Smooth muscle cell (in vitro differentiated cells): Measurements from ENCODE around the gene DECR2. TPM values are rescaled to one million over a fixed set of nuclear protein-coding genes. Genes with fewer than 3 reads are reported as not detected.

ENCODE experiments used
- DNase-seq: peaks from one replicate; lab custom pipeline; 2025; ENCODE audit not compliant: unreplicated experiment; lab: John Stamatoyannopoulos, UW
- H2AFZ ChIP-seq: fragments of 200-600 bp; sonication (generic); 2 replicates; pipeline ENCODE4 v1.6.0; 2016; ENCODE audit warnings: antibody characterized with exemption, low read depth, mild to moderate bottlenecking
- H3F3A ChIP-seq: fragments of 200-600 bp; sonication (generic); 2 replicates; pipeline ENCODE4 v1.6.0; 2017; ENCODE audit warnings: antibody characterized with exemption, low read depth
- H3K27ac ChIP-seq: fragments of 200-600 bp; sonication (generic); 2 replicates; pipeline ENCODE4 v1.5.1; 2016; ENCODE audit warnings: low read depth, mild to moderate bottlenecking
- H3K27me3 ChIP-seq: fragments of 200-600 bp; sonication (generic); 2 replicates; pipeline ENCODE4 v1.6.1; 2016; ENCODE audit warnings: low read depth, mild to moderate bottlenecking
- H3K36me3 ChIP-seq: fragments of 200-600 bp; sonication (generic); 2 replicates; pipeline ENCODE4 v1.5.1; 2016; ENCODE audit warnings: low read depth
- H3K4me1 ChIP-seq: fragments of 200-600 bp; sonication (generic); 2 replicates; pipeline ENCODE4 v1.5.1; 2016; ENCODE audit warnings: low read depth
- H3K4me2 ChIP-seq: fragments of 200-600 bp; sonication (generic); 2 replicates; pipeline ENCODE4 v1.6.0; 2016; ENCODE audit warnings: mild to moderate bottlenecking
- H3K4me3 ChIP-seq: fragments of 200-600 bp; sonication (generic); 2 replicates; pipeline ENCODE4 v1.5.1; 2016; ENCODE audit warnings: mild to moderate bottlenecking
- H3K79me2 ChIP-seq: fragments of 200-600 bp; sonication (generic); 2 replicates; pipeline ENCODE4 v1.6.0; 2016; ENCODE audit warnings: low read depth, mild to moderate bottlenecking
- H3K9ac ChIP-seq: fragments of 200-600 bp; sonication (generic); 2 replicates; pipeline ENCODE4 v1.6.0; 2016; ENCODE audit warnings: low read depth
- H3K9me3 ChIP-seq: fragments of 200-600 bp; sonication (generic); replicated peaks from 2 replicates; pipeline ENCODE4 v1.5.1; 2016; ENCODE audit warnings: low read depth
- H4K20me1 ChIP-seq: fragments of 200-600 bp; sonication (generic); 2 replicates; pipeline ENCODE4 v1.6.0; 2016; ENCODE audit warnings: low read depth
- CTCF ChIP-seq: fragments of 200-600 bp; sonication (generic); IDR thresholded peaks from 2 replicates; pipeline ENCODE4 v1.5.1; 2017; ENCODE audit warnings: borderline replicate concordance, mild to moderate bottlenecking, antibody characterized with exemption; ENCODE audit not compliant: insufficient read depth, poor library complexity, severe bottlenecking
- WGBS: methylation state at CpG from one replicate; pipeline ENCODE4 v1.1.7; 2016; ENCODE audit warnings: low lambda C conversion rate; 5-methylcytosine and 5-hydroxymethylcytosine counted together
- polyA plus RNA-seq: library from polyadenylated mRNA; unstranded; fragments of >200 nt; fragmentation: Nextera tagmentation; extraction: Ambion mirVana; gene quantifications from 2 replicates; pipeline ENCODE4 v1.2.1, GENCODE V29; 2016
- total RNA-seq: library from RNA; depleted of rRNA; stranded (reverse); fragments of >200 nt; gene quantifications from 2 replicates; pipeline ENCODE4 v1.2.3, GENCODE V29; 2014

The DECR2 gene
- total and polyA plus RNA-seq, 2 experiments from 2014 or later: 15.4 to 18.2 TPM

DNA sequence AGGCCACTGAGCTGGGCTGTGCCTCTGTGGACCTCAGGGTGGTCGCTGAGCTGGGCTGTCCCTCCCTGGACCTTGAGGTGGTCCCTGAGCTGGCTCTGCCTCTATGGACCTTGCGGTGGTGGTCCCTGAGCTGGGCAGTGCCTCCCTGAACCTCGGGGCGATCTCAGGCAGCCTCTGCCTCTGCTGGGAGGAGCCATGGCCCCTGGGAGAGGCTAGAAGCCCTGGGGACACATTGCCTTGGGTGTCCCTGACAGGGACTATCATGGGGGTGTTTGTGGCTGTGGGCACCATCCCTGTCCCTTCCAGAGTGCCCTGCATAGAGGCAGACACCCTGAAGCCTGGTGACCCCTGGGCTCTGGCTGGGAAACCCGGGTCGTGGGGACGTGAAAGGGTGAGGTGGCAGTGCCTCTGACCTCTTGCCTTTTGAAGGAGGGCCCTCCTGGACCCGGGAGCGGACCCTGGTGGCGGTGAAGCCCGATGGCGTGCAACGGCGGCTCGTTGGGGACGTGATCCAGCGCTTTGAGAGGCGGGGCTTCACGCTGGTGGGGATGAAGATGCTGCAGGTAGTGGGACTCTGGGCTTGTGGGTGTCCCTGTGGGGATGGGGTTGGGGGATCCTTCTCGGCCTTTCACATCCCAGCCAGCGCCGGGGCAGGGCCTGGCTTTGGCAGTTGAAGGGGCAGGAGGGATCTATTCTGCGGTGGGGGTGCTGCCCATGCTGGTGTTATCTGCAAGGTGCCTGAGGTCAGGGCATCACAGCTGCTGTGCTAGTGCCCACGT, 2.9 kb upstream of the DECR2 start:
- Histone ChIP-seq H3K36me3 (no peaks in the 10 kb centered on the region), H3K9ac (no peak overlapping the region), H4K20me1 (no peaks in the 10 kb centered on the region), H3K79me2 (peaks cover 6% of the 10 kb centered on the region), H3K27ac (peak overlapping the region; percentile 20), H3K27me3 (no peaks in the 10 kb centered on the region), H3K9me3 (no peaks in the 10 kb centered on the region), H3K4me1 (peaks cover 4% of the 10 kb centered on the region), H3K4me2 (peak overlapping the region; percentile 84), H3F3A (peaks cover 35% of the 10 kb centered on the region), H2AFZ (no peak overlapping the region), H3K4me3 (peak overlapping the region; percentile 80)
- 86% methylated on average over 24 of the region's 24 CpGs for WGBS
- TF ChIP-seq CTCF: no peak
- DNase-seq: no peak

DNA sequence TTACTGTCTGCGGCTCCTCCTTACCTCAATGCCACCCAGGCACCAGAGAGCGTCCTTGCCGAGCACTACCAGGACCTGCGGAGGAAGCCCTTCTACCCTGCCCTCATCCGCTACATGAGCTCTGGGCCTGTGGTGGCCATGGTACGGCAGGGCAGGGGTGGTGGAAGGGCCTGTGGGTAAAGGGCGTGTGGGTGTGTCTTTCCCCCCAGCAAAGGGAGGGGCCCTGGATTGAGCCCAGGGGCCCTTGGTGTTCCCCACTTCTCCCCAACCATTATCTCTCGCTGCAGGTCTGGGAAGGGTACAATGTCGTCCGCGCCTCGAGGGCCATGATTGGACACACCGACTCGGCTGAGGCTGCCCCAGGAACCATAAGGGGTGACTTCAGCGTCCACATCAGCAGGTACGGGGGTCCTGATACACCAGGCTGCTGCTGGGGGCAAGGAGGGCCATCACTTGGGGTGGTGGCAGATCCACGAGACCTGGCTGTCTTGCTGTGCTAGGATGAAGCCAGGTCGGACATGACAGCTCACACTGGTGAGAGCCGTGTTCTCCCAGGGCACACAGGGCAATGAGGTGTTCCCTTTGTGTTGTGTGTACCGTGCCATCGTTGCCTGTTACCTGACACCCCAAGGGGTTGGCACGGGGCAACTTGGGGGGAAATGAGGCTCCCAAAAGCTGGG, 2.2 kb upstream of the DECR2 start:
- Histone ChIP-seq H3K4me2 (no peak overlapping the region), H3K4me1 (peaks cover 4% of the 10 kb centered on the region), H3F3A (peaks cover 35% of the 10 kb centered on the region), H3K27ac (no peak overlapping the region), H3K9ac (no peak overlapping the region), H3K27me3 (no peaks in the 10 kb centered on the region), H4K20me1 (no peaks in the 10 kb centered on the region), H3K4me3 (no peak overlapping the region), H3K79me2 (peaks cover 3% of the 10 kb centered on the region), H2AFZ (no peak overlapping the region), H3K9me3 (no peaks in the 10 kb centered on the region), H3K36me3 (no peaks in the 10 kb centered on the region)
- no peak for TF ChIP-seq CTCF
- no peak for DNase-seq
- 96% methylated on average over 21 of the region's 22 CpGs for WGBS

DNA sequence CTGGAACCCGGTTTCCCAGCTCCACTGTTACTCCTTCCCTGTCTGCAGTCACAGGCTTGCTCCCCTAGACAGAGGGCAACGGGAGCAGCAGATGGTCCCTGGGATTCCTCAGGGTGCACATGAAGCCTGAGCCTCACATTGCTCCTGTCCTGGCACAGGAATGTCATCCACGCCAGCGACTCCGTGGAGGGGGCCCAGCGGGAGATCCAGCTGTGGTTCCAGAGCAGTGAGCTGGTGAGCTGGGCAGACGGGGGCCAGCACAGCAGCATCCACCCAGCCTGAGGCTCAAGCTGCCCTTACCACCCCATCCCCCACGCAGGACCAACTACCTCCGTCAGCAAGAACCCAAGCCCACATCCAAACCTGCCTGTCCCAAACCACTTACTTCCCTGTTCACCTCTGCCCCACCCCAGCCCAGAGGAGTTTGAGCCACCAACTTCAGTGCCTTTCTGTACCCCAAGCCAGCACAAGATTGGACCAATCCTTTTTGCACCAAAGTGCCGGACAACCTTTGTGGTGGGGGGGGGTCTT, 1.6 kb upstream of the DECR2 start:
- H3K27me3 ChIP-seq: no peaks in the 10 kb centered on the region
- H3K9ac ChIP-seq: no peak overlapping the region
- peaks cover 35% of the 10 kb centered on the region for H3F3A ChIP-seq
- H3K27ac ChIP-seq: no peak overlapping the region
- peaks cover 3% of the 10 kb centered on the region for H3K79me2 ChIP-seq
- no peaks in the 10 kb centered on the region for H3K9me3 ChIP-seq
- no peak overlapping the region for H2AFZ ChIP-seq
- H3K36me3 ChIP-seq: no peaks in the 10 kb centered on the region
- DNase-seq: no peak
- H3K4me2 ChIP-seq: peak overlapping the region; percentile 83
- H3K4me3 ChIP-seq: peak overlapping the region; percentile 65
- H3K4me1 ChIP-seq: peaks cover 4% of the 10 kb centered on the region
- WGBS: 83% methylated on average over 10 of the region's 10 CpGs
- H4K20me1 ChIP-seq: no peaks in the 10 kb centered on the region
- TF ChIP-seq CTCF: no peak
